Ovary (tissue), 3 donors: ENCODE data around the gene NNT.

Experiments
- CTCF ChIP-seq, 3 donors: fragments of 450-650 bp in 2 of 3; fragments of 200-600 bp in 1 of 3; IDR thresholded peaks; one replicate each; pipeline versions ENCODE4 v1.5.1 to v1.8.0; 2016 to 2022; ENCODE audit warnings: antibody characterized with exemption in 3 of 3, mild to moderate bottlenecking in 1 of 3
- EP300 ChIP-seq: sonication (generic); formaldehyde crosslinking; IDR thresholded peaks from one replicate; pipeline ENCODE4 v1.6.1; 2017; ENCODE audit warnings: antibody characterized with exemption
- POLR2A ChIP-seq: fragments of 450-650 bp; IDR thresholded peaks from one replicate; pipeline ENCODE4 v1.6.1; 2017; ENCODE audit warnings: antibody characterized with exemption, mild to moderate bottlenecking, moderate library complexity
- donor health status: DM: no; HTN: no; CAD: no.

GRCh38 chr5:43647789-43648188 is 44.8 kb downstream of the NNT start:
- TF ChIP-seq CTCF (IDR thresholded peaks at IDR 0.05) (no peak), POLR2A (no peak), EP300 (no peak)
